Loucy (cell line): ENCODE results near the gene LHFPL3.

Experiments
- H2AFZ ChIP-seq: fragments of 200-600 bp; sonication (generic); 2 replicates; pipeline ENCODE4 v1.6.0; 2016; ENCODE audit warnings: antibody characterized with exemption, mild to moderate bottlenecking, low read length, moderate library complexity
- H3F3A ChIP-seq: fragments of 200-600 bp; 2 replicates; pipeline ENCODE4 v1.6.0; 2016; ENCODE audit warnings: antibody characterized with exemption, low read depth, mild to moderate bottlenecking
- H3K27me3 ChIP-seq: fragments of 200-600 bp; sonication (generic); 2 replicates; pipeline ENCODE4 v1.6.1; 2014; ENCODE audit warnings: low read length, mild to moderate bottlenecking; ENCODE audit not compliant: insufficient read depth, poor library complexity, severe bottlenecking
- H3K36me3 ChIP-seq: fragments of 200-600 bp; sonication (generic); 2 replicates; pipeline ENCODE4 v1.6.1; 2016; ENCODE audit warnings: low read length; ENCODE audit not compliant: insufficient read depth
- H3K4me1 ChIP-seq: fragments of 200-600 bp; sonication (generic); 2 replicates; pipeline ENCODE4 v1.5.1; 2014; ENCODE audit warnings: low read length, mild to moderate bottlenecking; ENCODE audit not compliant: insufficient read depth, poor library complexity, severe bottlenecking
- H3K4me2 ChIP-seq: fragments of 200-600 bp; sonication (generic); 2 replicates; pipeline ENCODE4 v1.6.0; 2014; ENCODE audit warnings: antibody characterized with exemption, low read length, low read depth, mild to moderate bottlenecking; ENCODE audit not compliant: poor library complexity, severe bottlenecking
- H3K4me3 ChIP-seq: fragments of 200-600 bp; sonication (generic); 2 replicates; pipeline ENCODE4 v1.5.1; 2014; ENCODE audit warnings: low read length, mild to moderate bottlenecking, mixed read lengths; ENCODE audit not compliant: poor library complexity, severe bottlenecking
- H3K79me2 ChIP-seq: fragments of 200-600 bp; sonication (generic); 2 replicates; pipeline ENCODE4 v1.6.1; 2014; ENCODE audit warnings: low read length; ENCODE audit not compliant: insufficient read depth
- H3K9ac ChIP-seq: fragments of 200-600 bp; sonication (generic); 2 replicates; pipeline ENCODE4 v1.6.0; 2014; ENCODE audit warnings: mild to moderate bottlenecking, low read depth, low read length, moderate library complexity; ENCODE audit not compliant: poor library complexity, severe bottlenecking
- H3K9me2 ChIP-seq: fragments of 200-600 bp; sonication (generic); replicated peaks from 2 replicates; pipeline ENCODE4 v1.6.1; 2016; ENCODE audit warnings: low read depth, low read length, mixed read lengths
- H3K9me3 ChIP-seq: fragments of 200-600 bp; sonication (generic); 2 replicates; pipeline ENCODE4 v1.6.1; 2014; ENCODE audit warnings: mild to moderate bottlenecking, antibody characterized with exemption, low read length, low read depth; ENCODE audit not compliant: insufficient read depth
- H4K20me1 ChIP-seq: fragments of 200-600 bp; sonication (generic); 2 replicates; pipeline ENCODE4 v1.6.0; 2014; ENCODE audit warnings: antibody characterized with exemption, low read length, mild to moderate bottlenecking; ENCODE audit not compliant: insufficient read depth, poor library complexity, severe bottlenecking
- EZH2phosphoT487 ChIP-seq: fragments of 200-600 bp; IDR thresholded peaks from 2 replicates; pipeline ENCODE4 v1.6.1; 2018; ENCODE audit warnings: antibody characterized with exemption, mild to moderate bottlenecking, moderate library complexity, borderline replicate concordance
- TF ChIP-seq, protein P1 (sequence below): fragments of 200-600 bp; sonication (generic); conservative IDR thresholded peaks from 2 replicates; pipeline ENCODE4 v1.5.1; 2014; ENCODE audit warnings: mild to moderate bottlenecking, antibody characterized with exemption, low read length

Gene LHFPL3

DNA sequence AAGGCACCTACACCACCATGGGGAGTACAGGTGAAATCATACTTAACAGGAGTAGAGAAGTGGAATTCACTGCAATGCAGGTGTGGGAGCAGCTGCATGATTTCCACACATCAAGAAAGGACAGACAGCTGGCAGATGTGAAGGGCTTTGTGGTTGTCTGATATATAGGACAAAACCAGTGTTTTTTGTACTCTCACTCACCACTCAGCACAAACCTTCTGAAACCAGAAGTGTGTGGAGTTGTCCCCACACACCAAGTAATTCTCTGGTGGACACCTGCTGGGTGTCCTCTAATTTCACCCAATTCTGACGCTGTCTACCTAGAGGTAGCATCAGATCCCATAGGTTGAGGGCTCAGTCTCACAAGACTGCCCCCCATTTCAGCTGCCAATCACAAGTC is 357.9 kb downstream of the LHFPL3 start:
- Histone ChIP-seq H3K79me2 (no peaks in the 10 kb centered on the region), H3K4me1 (no peaks in the 10 kb centered on the region), H3K4me3 (no peak overlapping the region), H4K20me1 (no peaks in the 10 kb centered on the region), H3F3A (no peaks in the 10 kb centered on the region), H3K9me2 (no peaks in the 10 kb centered on the region), H3K9me3 (no peaks in the 10 kb centered on the region), H3K9ac (no peak overlapping the region), H3K27me3 (no peaks in the 10 kb centered on the region), H2AFZ (no peak overlapping the region), H3K4me2 (no peak overlapping the region), H3K36me3 (no peaks in the 10 kb centered on the region)
- TF ChIP-seq EZH2phosphoT487 = no peak
- TF ChIP-seq, protein P1, sequence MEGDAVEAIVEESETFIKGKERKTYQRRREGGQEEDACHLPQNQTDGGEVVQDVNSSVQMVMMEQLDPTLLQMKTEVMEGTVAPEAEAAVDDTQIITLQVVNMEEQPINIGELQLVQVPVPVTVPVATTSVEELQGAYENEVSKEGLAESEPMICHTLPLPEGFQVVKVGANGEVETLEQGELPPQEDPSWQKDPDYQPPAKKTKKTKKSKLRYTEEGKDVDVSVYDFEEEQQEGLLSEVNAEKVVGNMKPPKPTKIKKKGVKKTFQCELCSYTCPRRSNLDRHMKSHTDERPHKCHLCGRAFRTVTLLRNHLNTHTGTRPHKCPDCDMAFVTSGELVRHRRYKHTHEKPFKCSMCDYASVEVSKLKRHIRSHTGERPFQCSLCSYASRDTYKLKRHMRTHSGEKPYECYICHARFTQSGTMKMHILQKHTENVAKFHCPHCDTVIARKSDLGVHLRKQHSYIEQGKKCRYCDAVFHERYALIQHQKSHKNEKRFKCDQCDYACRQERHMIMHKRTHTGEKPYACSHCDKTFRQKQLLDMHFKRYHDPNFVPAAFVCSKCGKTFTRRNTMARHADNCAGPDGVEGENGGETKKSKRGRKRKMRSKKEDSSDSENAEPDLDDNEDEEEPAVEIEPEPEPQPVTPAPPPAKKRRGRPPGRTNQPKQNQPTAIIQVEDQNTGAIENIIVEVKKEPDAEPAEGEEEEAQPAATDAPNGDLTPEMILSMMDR = no peak

DNA sequence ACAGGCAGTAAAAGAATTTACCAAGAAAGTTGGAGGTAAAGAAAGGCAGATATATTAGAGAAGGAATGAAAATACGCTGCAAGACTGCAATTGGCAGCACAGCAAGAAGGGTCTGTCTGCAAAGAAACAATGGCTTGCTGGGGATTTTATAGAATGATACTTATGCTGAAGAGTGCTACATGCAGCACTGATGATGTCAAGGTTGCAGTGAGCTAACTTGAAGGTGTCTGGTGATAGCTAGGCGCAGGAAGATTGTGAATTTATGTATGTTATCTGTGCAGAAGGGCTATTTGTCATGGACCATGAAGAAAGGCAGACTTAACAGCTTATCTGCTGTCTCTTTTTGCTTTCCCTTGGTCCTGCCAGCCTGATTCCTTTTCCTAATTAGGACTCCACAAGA is 366.3 kb downstream of the LHFPL3 start:
- no peaks in the 10 kb centered on the region for H4K20me1 ChIP-seq
- H3K9me2 ChIP-seq = no peaks in the 10 kb centered on the region
- no peak overlapping the region for H3K9ac ChIP-seq
- no peaks in the 10 kb centered on the region for H3K27me3 ChIP-seq
- no peaks in the 10 kb centered on the region for H3K36me3 ChIP-seq
- no peaks in the 10 kb centered on the region for H3K4me1 ChIP-seq
- H3K4me2 ChIP-seq = no peak overlapping the region
- TF ChIP-seq, protein P1 = no peak
- no peak for TF ChIP-seq EZH2phosphoT487
- H3K79me2 ChIP-seq = no peaks in the 10 kb centered on the region
- no peaks in the 10 kb centered on the region for H3K9me3 ChIP-seq
- H2AFZ ChIP-seq = no peak overlapping the region
- no peak overlapping the region for H3K4me3 ChIP-seq
- no peaks in the 10 kb centered on the region for H3F3A ChIP-seq

DNA sequence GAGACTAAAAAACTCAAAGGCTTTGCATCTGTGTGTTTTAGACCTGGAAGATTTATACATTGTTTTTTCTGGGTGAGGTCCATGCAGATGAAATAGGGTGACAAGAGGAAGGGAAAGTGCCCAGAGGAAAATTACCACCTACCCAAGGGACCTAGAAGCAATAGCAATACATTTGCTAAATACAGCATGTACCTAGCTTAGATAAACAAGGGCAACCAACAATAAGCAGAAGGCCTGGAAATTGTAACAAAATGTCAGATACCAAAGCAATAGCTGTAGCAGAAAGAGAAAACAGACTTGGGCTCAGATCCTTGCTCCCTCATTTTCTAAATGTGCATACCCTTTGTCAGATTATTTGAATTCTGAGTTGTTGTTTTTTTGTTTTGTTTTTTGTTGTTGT is 367.2 kb downstream of the LHFPL3 start:
- no peaks in the 10 kb centered on the region for H4K20me1 ChIP-seq
- no peaks in the 10 kb centered on the region for H3K79me2 ChIP-seq
- H3K9ac ChIP-seq = no peak overlapping the region
- no peak overlapping the region for H2AFZ ChIP-seq
- H3K4me2 ChIP-seq = no peak overlapping the region
- no peak overlapping the region for H3K4me3 ChIP-seq
- no peak for TF ChIP-seq EZH2phosphoT487
- TF ChIP-seq, protein P1 = no peak
- H3K4me1 ChIP-seq = no peaks in the 10 kb centered on the region
- no peaks in the 10 kb centered on the region for H3F3A ChIP-seq
- no peaks in the 10 kb centered on the region for H3K9me2 ChIP-seq
- no peaks in the 10 kb centered on the region for H3K27me3 ChIP-seq
- no peaks in the 10 kb centered on the region for H3K36me3 ChIP-seq
- no peaks in the 10 kb centered on the region for H3K9me3 ChIP-seq
